ENCODE data around the gene DOCK1.

Gene DOCK1

GRCh38 chr10:127417031-127417430, 511.8 kb downstream of the DOCK1 start:
- TF ChIP-seq CTCF (IDR thresholded peaks at IDR 0.05; ENCODE audit: low read depth, low read length): no peak
- in situ Hi-C loops (cut with HindIII; ENCODE audit: low sequenced_read_pairs): no loop called here
- DNase-seq (ENCODE audit: low read depth, low spot score): no peak
- no peak overlapping the region for H3K4me3 ChIP-seq (ENCODE audit: low read depth, low read length)

- TF ChIP-seq CTCF (IDR thresholded peaks at IDR 0.05; ENCODE audit: low read depth, low read length): no peak
- H3K4me3 ChIP-seq (ENCODE audit: low read depth, low read length): no peak overlapping the region
- DNase-seq (ENCODE audit: low read depth, low spot score): no peak
- in situ Hi-C loops (cut with HindIII; ENCODE audit: low sequenced_read_pairs): no loop called here
These were observed 512.6 kb downstream of the DOCK1 start for GRCh38 chr10:127417686-127418401.

GRCh38 chr10:127418536-127419168, 513.4 kb downstream of the DOCK1 start:
- H3K4me3 ChIP-seq (ENCODE audit: low read depth, low read length): no peak overlapping the region
- DNase-seq (ENCODE audit: low read depth, low spot score): no peak
- in situ Hi-C loops (cut with HindIII; ENCODE audit: low sequenced_read_pairs): no loop called here
- no peak for TF ChIP-seq CTCF (IDR thresholded peaks at IDR 0.05; ENCODE audit: low read depth, low read length)

- no peak overlapping the region for H3K4me3 ChIP-seq (ENCODE audit: low read depth, low read length)
- in situ Hi-C loops (cut with HindIII; ENCODE audit: low sequenced_read_pairs): no loop called here
- no peak for DNase-seq (ENCODE audit: low read depth, low spot score)
- TF ChIP-seq CTCF (IDR thresholded peaks at IDR 0.05; ENCODE audit: low read depth, low read length): no peak
These were observed 515.0 kb downstream of the DOCK1 start for GRCh38 chr10:127420138-127420684.

GRCh38 chr10:127423218-127423915, 518.1 kb downstream of the DOCK1 start:
- peak; percentile 10 for DNase-seq (ENCODE audit: low read depth, low spot score)
- TF ChIP-seq CTCF (IDR thresholded peaks at IDR 0.05; ENCODE audit: low read depth, low read length): no peak
- in situ Hi-C loops (cut with HindIII; ENCODE audit: low sequenced_read_pairs): no loop called here
- no peak overlapping the region for H3K4me3 ChIP-seq (ENCODE audit: low read depth, low read length)

- in situ Hi-C loops (cut with HindIII; ENCODE audit: low sequenced_read_pairs): no loop called here
- no peak for DNase-seq (ENCODE audit: low read depth, low spot score)
- H3K4me3 ChIP-seq (ENCODE audit: low read depth, low read length): no peak overlapping the region
- TF ChIP-seq CTCF (IDR thresholded peaks at IDR 0.05; ENCODE audit: low read depth, low read length): no peak
These were observed 519.5 kb downstream of the DOCK1 start for GRCh38 chr10:127424594-127425264.
